ENCODE measurements around the gene APP. TPM values are rescaled to one million over a fixed set of nuclear protein-coding genes. Genes with fewer than 3 reads are reported as not detected.

Gene APP
- total RNA-seq, 4 donors from 2014 or later, result 234 to 376 (median 343) TPM

GRCh38 chr21:26185446-26185845 lies 14.9 kb upstream of the APP start:
- WGBS, result 76% methylated on average over 2 of the region's 2 CpGs
- H3K36me3 ChIP-seq, result no peaks in the 10 kb centered on the region

GRCh38 chr21:26185021-26185420 lies 14.5 kb upstream of the APP start:
- Histone ChIP-seq H3K36me3 (no peaks in the 10 kb centered on the region), H3K9me3 (no peaks in the 10 kb centered on the region), H3K27ac (no peak overlapping the region), H3K27me3 (no peaks in the 10 kb centered on the region), H3K4me1 (no peaks in the 10 kb centered on the region), H3K4me3 (no peak overlapping the region)
- DNase-seq (ENCODE audit: low spot score in 2 of 2), result no peak
- no peak for TF ChIP-seq CTCF (IDR thresholded peaks at IDR 0.05)
- no peak for TF ChIP-seq POLR2A (IDR thresholded peaks at IDR 0.05)
- no peak for TF ChIP-seq EP300 (IDR thresholded peaks at IDR 0.05)
- no peak for TF ChIP-seq POLR2AphosphoS5 (IDR thresholded peaks at IDR 0.05)
- 66% methylated on average over 2 of the region's 2 CpGs for WGBS

More at GRCh38 chr21:26185446-26185845, 14.9 kb upstream of the APP start:
- no peaks in the 10 kb centered on the region for H3K4me1 ChIP-seq
- no peak for DNase-seq (ENCODE audit: low spot score in 2 of 2)
- H3K4me3 ChIP-seq, result no peak overlapping the region
- TF ChIP-seq POLR2A (IDR thresholded peaks at IDR 0.05) (no peak), EP300 (IDR thresholded peaks at IDR 0.05) (no peak), CTCF (IDR thresholded peaks at IDR 0.05) (no peak), POLR2AphosphoS5 (IDR thresholded peaks at IDR 0.05) (no peak)
- H3K27me3 ChIP-seq, result no peaks in the 10 kb centered on the region
- no peaks in the 10 kb centered on the region for H3K9me3 ChIP-seq
- H3K27ac ChIP-seq, result no peak overlapping the region

- Histone ChIP-seq H3K27ac (no peak overlapping the region), H3K4me3 (no peak overlapping the region), H3K4me1 (no peaks in the 10 kb centered on the region), H3K36me3 (no peaks in the 10 kb centered on the region), H3K27me3 (no peaks in the 10 kb centered on the region), H3K9me3 (no peaks in the 10 kb centered on the region)
- DNase-seq (ENCODE audit: low spot score in 2 of 2), result no peak
- TF ChIP-seq EP300 (IDR thresholded peaks at IDR 0.05) (no peak), CTCF (IDR thresholded peaks at IDR 0.05) (no peak), POLR2AphosphoS5 (IDR thresholded peaks at IDR 0.05) (no peak), POLR2A (IDR thresholded peaks at IDR 0.05) (no peak)
- 85% methylated on average over 4 of the region's 4 CpGs for WGBS
Measured at GRCh38 chr21:26179501-26179900, 8.9 kb upstream of the APP start.

DNA sequence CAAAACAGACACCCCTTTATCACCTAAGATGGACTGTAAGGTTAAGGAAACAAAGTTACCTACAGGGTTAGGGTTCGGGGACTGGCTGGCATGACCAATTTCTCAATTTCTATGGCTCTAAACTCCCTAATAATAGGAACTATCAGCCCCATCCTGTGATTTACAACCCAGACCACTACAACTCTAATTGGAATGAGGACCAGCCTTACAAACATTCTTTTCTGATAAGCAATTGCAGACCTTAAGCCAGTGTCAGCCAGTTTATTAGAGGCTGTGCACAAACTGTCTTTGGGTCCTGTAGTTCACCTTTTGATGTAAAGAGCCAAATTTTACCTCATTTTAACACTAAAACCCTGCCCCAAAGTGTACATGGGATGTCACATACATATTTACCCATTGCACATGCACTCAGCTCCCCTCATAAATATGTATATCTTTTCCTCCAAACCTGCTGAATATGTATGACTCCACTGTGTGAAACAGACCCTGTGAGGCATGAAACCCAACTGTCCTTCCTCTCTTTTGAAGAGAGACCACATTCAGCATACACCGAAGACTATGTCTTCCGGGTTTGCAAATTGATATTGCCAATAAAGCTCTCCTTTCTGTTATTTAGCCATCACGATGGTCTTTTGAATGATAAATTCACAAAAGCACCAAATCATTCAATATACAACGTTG lies 7.3 kb upstream of the APP start:
- H3K36me3 ChIP-seq, result no peaks in the 10 kb centered on the region

More for the DNA sequence above, 7.3 kb upstream of the APP start:
- DNase-seq (ENCODE audit: low spot score in 2 of 2), result no peak
- no peaks in the 10 kb centered on the region for H3K4me1 ChIP-seq
- 90% methylated on average over 5 of the region's 5 CpGs for WGBS
- H3K4me3 ChIP-seq, result no peak overlapping the region
- no peak overlapping the region for H3K27ac ChIP-seq
- no peaks in the 10 kb centered on the region for H3K27me3 ChIP-seq
- no peaks in the 10 kb centered on the region for H3K9me3 ChIP-seq
- TF ChIP-seq POLR2A (IDR thresholded peaks at IDR 0.05) (no peak), EP300 (IDR thresholded peaks at IDR 0.05) (no peak), POLR2AphosphoS5 (IDR thresholded peaks at IDR 0.05) (no peak), CTCF (IDR thresholded peaks at IDR 0.05) (no peak)
